Umbilical cord (tissue), 2 donors: ENCODE measurements around the gene SLMAP. TPM values are rescaled to one million over a fixed set of nuclear protein-coding genes. Genes with fewer than 3 reads are reported as not detected.

Source experiments
- DNase-seq: peaks from one replicate; pipeline ENCODE4 v3.0.0-alpha.2; 2015; ENCODE audit warnings: low spot score
- total RNA-seq: library from RNA; depleted of rRNA; stranded (reverse); fragments of >200 nt; gene quantifications from one replicate; pipeline ENCODE4 v1.2.3, GENCODE V29; 2014; ENCODE audit warnings: low replicate concordance; ENCODE audit not compliant: insufficient read depth

Gene SLMAP
- total RNA-seq, 1 donor from 2014 or later = 805 TPM

GRCh38 chr3:57890874-57891273 is 134.8 kb downstream of the SLMAP start:
- peak; percentile 59 for DNase-seq

GRCh38 chr3:57892423-57892822 is 136.3 kb downstream of the SLMAP start:
- no peak for DNase-seq

- no peak for DNase-seq
Observed at GRCh38 chr3:57893156-57893555, 137.0 kb downstream of the SLMAP start.

- peak; percentile 41 for DNase-seq
Observed at GRCh38 chr3:57893668-57894067, 137.6 kb downstream of the SLMAP start.

GRCh38 chr3:57896031-57896430 is 139.9 kb downstream of the SLMAP start:
- no peak for DNase-seq

GRCh38 chr3:57896691-57897090 is 140.6 kb downstream of the SLMAP start:
- DNase-seq = no peak

- no peak for DNase-seq
Observed at GRCh38 chr3:57900786-57901185, 144.7 kb downstream of the SLMAP start.

- no peak for DNase-seq
Observed at GRCh38 chr3:57903124-57903890, 147.2 kb downstream of the SLMAP start.

- DNase-seq = no peak
Observed at GRCh38 chr3:57910990-57911389, 154.9 kb downstream of the SLMAP start.

- DNase-seq = no peak
Observed at GRCh38 chr3:57911593-57911992, 155.5 kb downstream of the SLMAP start.

GRCh38 chr3:57917601-57918000 is 161.5 kb downstream of the SLMAP start:
- peak; percentile 66 for DNase-seq

- peak; percentile 68 for DNase-seq
Observed at GRCh38 chr3:57918123-57918837, 162.2 kb downstream of the SLMAP start.

- DNase-seq = no peak
Observed at GRCh38 chr3:57919987-57920386, 163.9 kb downstream of the SLMAP start.

- no peak for DNase-seq
Observed at GRCh38 chr3:57923101-57923500, 167.0 kb downstream of the SLMAP start.

GRCh38 chr3:57923752-57924151 is 167.6 kb downstream of the SLMAP start:
- no peak for DNase-seq

GRCh38 chr3:57927166-57927565 is 171.1 kb downstream of the SLMAP start:
- DNase-seq = no peak

- no peak for DNase-seq
Observed at GRCh38 chr3:57927916-57928315, 171.8 kb downstream of the SLMAP start.

- no peak for DNase-seq
Observed at GRCh38 chr3:57928511-57928910, 172.4 kb downstream of the SLMAP start.

GRCh38 chr3:57929988-57930387 is 173.9 kb downstream of the SLMAP start:
- DNase-seq = no peak

- no peak for DNase-seq
Observed at GRCh38 chr3:57933602-57934001, 177.5 kb downstream of the SLMAP start.

- DNase-seq = no peak
Observed at GRCh38 chr3:57934373-57934772, 178.3 kb downstream of the SLMAP start.

GRCh38 chr3:57935539-57935938 is 179.4 kb downstream of the SLMAP start:
- DNase-seq = no peak

- no peak for DNase-seq
Observed at GRCh38 chr3:57937092-57937491, 181.0 kb downstream of the SLMAP start.
